H1 (cell line): Measurements from ENCODE around the gene DUSP7. TPM values are rescaled to one million over a fixed set of nuclear protein-coding genes. Genes with fewer than 3 reads are reported as not detected.

Source experiments
- E2F6 ChIP-seq: IDR thresholded peaks from 2 replicates; pipeline ENCODE4 v1.6.1; 2012; ENCODE audit warnings: inconsistent platforms
- EZH2 ChIP-seq: fragments of 200-600 bp; sonication (generic); IDR thresholded peaks from 2 replicates; pipeline ENCODE4 v1.7.1; 2012; ENCODE audit warnings: low read depth, mild to moderate bottlenecking, moderate library complexity, low read length, inconsistent platforms; ENCODE audit not compliant: severe bottlenecking
- GTF2F1 ChIP-seq: IDR thresholded peaks from 2 replicates; pipeline ENCODE4 v1.6.1; 2012; ENCODE audit warnings: low read depth, low read length, improper control_type of control experiment, borderline replicate concordance
- HDAC6 ChIP-seq: IDR thresholded peaks from one replicate; pipeline ENCODE4 v1.7.1; 2012; ENCODE audit warnings: low read depth, mild to moderate bottlenecking, inconsistent platforms, low read length, moderate library complexity
- POLR2AphosphoS5 ChIP-seq: IDR thresholded peaks from 2 replicates; pipeline ENCODE4 v1.6.1; 2011; ENCODE audit warnings: low read depth, low read length
- SP2 ChIP-seq: IDR thresholded peaks from 2 replicates; pipeline ENCODE4 v1.6.1; 2012; ENCODE audit warnings: mild to moderate bottlenecking, low read length, inconsistent platforms
- SP4 ChIP-seq: IDR thresholded peaks from 2 replicates; pipeline ENCODE4 v1.6.1; 2012; ENCODE audit warnings: low read length, inconsistent platforms
- TBP ChIP-seq: IDR thresholded peaks from 2 replicates; pipeline ENCODE4 v1.6.1; 2011; ENCODE audit warnings: low read depth, low read length, improper control_type of control experiment
- YY1 ChIP-seq: IDR thresholded peaks from 2 replicates; pipeline ENCODE4 v1.6.1; 2011; ENCODE audit warnings: low read depth, mild to moderate bottlenecking, low read length
- polyA plus RNA-seq, 7 experiments: library from polyadenylated mRNA; depleted of rRNA in 3 of 7; stranded (reverse) in 5 of 7; unstranded in 2 of 7; fragments of >200 nt in 5 of 7; fragments of 200-250 nt in 2 of 7; gene quantifications; 1 replicate in 5 of 7; 2 replicates in 1 of 7; 4 replicates in 1 of 7; pipeline versions ENCODE4 v1.2.1 to v1.2.3, GENCODE V29; 2011 to 2013; ENCODE audit warnings: missing spikeins in 2 of 7, mixed read lengths in 2 of 7
- total RNA-seq: library from RNA; stranded (reverse); fragmentation: NEBNext Ultra II Directional; extraction: Animal tissue kit (Norgen Biotek cat#: 25700); gene quantifications from 2 replicates; pipeline ENCODE4 v1.2.1, GENCODE V29; 2021

The DUSP7 gene
- total and polyA plus RNA-seq, 2 of the 8 experiments (the other 6 are each of a cell fraction or from before 2014, with no cell fraction given) = 19.4 to 24.9 TPM

- TF ChIP-seq YY1 = no peak
- peak; percentile 21; the same call in 1 of the 2 replicates for TF ChIP-seq TBP
- TF ChIP-seq E2F6 = no peak
- TF ChIP-seq GTF2F1 = no peak
- peak; percentile 56; the same call in 1 of the 2 replicates for TF ChIP-seq SP2
- TF ChIP-seq POLR2AphosphoS5 = peak; percentile 64
- TF ChIP-seq EZH2 = no peak
- no peak for TF ChIP-seq SP4
- no peak for TF ChIP-seq HDAC6
These were observed 819 bp upstream of the DUSP7 start (continued) for GRCh38 chr3:52056968-52057811.
